Naive thymus-derived CD8-positive, alpha-beta T cell (primary cell): Measurements from ENCODE around the gene PTPN12. TPM values are rescaled to one million over a fixed set of nuclear protein-coding genes. Genes with fewer than 3 reads are reported as not detected.
"Not testable (repeated sequence)": the region's sequence is repeated elsewhere in the genome, so short reads cannot be mapped to it uniquely, and the experiment has no call there.

Experiments used
- ATAC-seq, 2 donors: fragments of 150-1000 bp; cut with Tn5 transposase in 1 of 2; sonication (Bioruptor Pico), chemical (Tn5 transposase) in 1 of 2; 1 replicate in 1 of 2; 2 replicates in 1 of 2; pipeline ENCODE4 v1.10.0; 2021; ENCODE audit warnings: mild to moderate bottlenecking in 2 of 2, moderate library complexity in 2 of 2
- POLR2A ChIA-PET: fragments of 350-600 bp; sonication (Branson Sonifier 250); formaldehyde crosslinking; loops from one replicate; lab custom pipeline; 2021; ENCODE audit warnings: antibody characterized with exemption; lab: Charles Lee
- DNase-seq, 10 donors: peaks; one replicate each; pipeline versions ENCODE4 v3.0.0 to v3.0.0-alpha.2; 2020 to 2022
- H3K27ac Mint-ChIP-seq, 10 donors: one replicate each; pipeline ENCODE4 v1.8.0; 2020 to 2022; ENCODE audit warnings: mild to moderate bottlenecking in 10 of 10, mixed read lengths in 10 of 10, moderate library complexity in 4 of 10, inconsistent platforms in 1 of 10
- H3K27me3 Mint-ChIP-seq, 5 donors: one replicate each; pipeline ENCODE4 v1.8.0; 2021 to 2022; ENCODE audit warnings: mixed read lengths in 5 of 5
- H3K36me3 Mint-ChIP-seq, 3 donors: one replicate each; pipeline ENCODE4 v1.8.0; 2020 to 2022; ENCODE audit warnings: mixed read lengths in 3 of 3, mild to moderate bottlenecking in 2 of 3, inconsistent platforms in 1 of 3
- H3K4me1 Mint-ChIP-seq, 4 donors: one replicate each; pipeline ENCODE4 v1.8.0; 2021 to 2022; ENCODE audit warnings: mixed read lengths in 4 of 4
- H3K4me3 Mint-ChIP-seq, 10 donors: one replicate each; pipeline ENCODE4 v1.8.0; 2020 to 2022; ENCODE audit warnings: mild to moderate bottlenecking in 10 of 10, mixed read lengths in 10 of 10, moderate library complexity in 6 of 10, inconsistent platforms in 1 of 10
- H3K9me3 Mint-ChIP-seq, 9 donors: one replicate each; pipeline ENCODE4 v1.8.0; 2020 to 2022; ENCODE audit warnings: mixed read lengths in 9 of 9, mild to moderate bottlenecking in 3 of 9, inconsistent platforms in 1 of 9, moderate library complexity in 1 of 9
- polyA plus RNA-seq, 3 donors: library from polyadenylated mRNA; unstranded; fragments of 300-500 nt; fragmentation: Illumina TruSeq; gene quantifications; one replicate each; pipeline ENCODE4 v1.2.3, GENCODE V29; 2021
- total RNA-seq, 8 experiments: library from RNA in 2 of 8; stranded (reverse) in 2 of 8; gene quantifications; one replicate each; pipeline ENCODE4 v1.2.3 and lab custom pipeline; 2021 to 2026

The PTPN12 gene
- total and polyA plus RNA-seq, 5 experiments from 2014 or later, result 0.64 to 35.4 (median 3.7) TPM

GRCh38 chr7:77626586-77627308 lies 89.7 kb downstream of the PTPN12 start:
- POLR2A ChIA-PET, result interaction anchor here (0.6 kb wide), 1 partner anchor 10 kb away, joined by 3 read pairs; no protein-coding TSS in a partner anchor
- peaks cover 0 to 2% (median 0%) of the 10 kb centered on the region in 4 donors for H3K4me1 Mint-ChIP-seq
- peak overlapping the region in 1 of 10 donors; percentile 20 for H3K27ac Mint-ChIP-seq
- no peaks in the 10 kb centered on the region for H3K9me3 Mint-ChIP-seq
- no peak for DNase-seq
- peaks cover 0 to 30% (median 15%) of the 10 kb centered on the region in 3 donors for H3K36me3 Mint-ChIP-seq
- no peak for ATAC-seq
- no peak overlapping the region for H3K4me3 Mint-ChIP-seq
- no peaks in the 10 kb centered on the region for H3K27me3 Mint-ChIP-seq

DNA sequence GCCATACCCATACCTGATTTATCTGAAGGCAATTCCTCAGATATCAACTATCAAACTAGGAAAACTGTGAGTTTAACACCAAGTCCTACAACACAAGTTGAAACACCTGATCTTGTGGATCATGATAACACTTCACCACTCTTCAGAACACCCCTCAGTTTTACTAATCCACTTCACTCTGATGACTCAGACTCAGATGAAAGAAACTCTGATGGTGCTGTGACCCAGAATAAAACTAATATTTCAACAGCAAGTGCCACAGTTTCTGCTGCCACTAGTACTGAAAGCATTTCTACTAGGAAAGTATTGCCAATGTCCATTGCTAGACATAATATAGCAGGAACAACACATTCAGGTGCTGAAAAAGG lies 90.2 kb downstream of the PTPN12 start:
- POLR2A ChIA-PET, result no interaction called here
- no peak for DNase-seq
- H3K27me3 Mint-ChIP-seq, result no peaks in the 10 kb centered on the region
- no peak for ATAC-seq
- H3K4me3 Mint-ChIP-seq, result no peak overlapping the region
- H3K27ac Mint-ChIP-seq, result no peak overlapping the region
- H3K4me1 Mint-ChIP-seq, result peaks cover 0 to 2% (median 0%) of the 10 kb centered on the region in 4 donors
- H3K9me3 Mint-ChIP-seq, result no peaks in the 10 kb centered on the region
- H3K36me3 Mint-ChIP-seq, result peaks cover 0 to 27% (median 15%) of the 10 kb centered on the region in 3 donors

GRCh38 chr7:77629797-77630196 lies 92.7 kb downstream of the PTPN12 start:
- H3K27ac Mint-ChIP-seq, result no peak overlapping the region
- ATAC-seq (no peak), DNase-seq (no peak)
- peaks cover 0 to 2% (median 0%) of the 10 kb centered on the region in 4 donors for H3K4me1 Mint-ChIP-seq
- no peak overlapping the region for H3K4me3 Mint-ChIP-seq
- peaks cover 0 to 22% (median 13%) of the 10 kb centered on the region in 3 donors for H3K36me3 Mint-ChIP-seq
- no peaks in the 10 kb centered on the region for H3K9me3 Mint-ChIP-seq
- POLR2A ChIA-PET, result no interaction called here
- H3K27me3 Mint-ChIP-seq, result no peaks in the 10 kb centered on the region

DNA sequence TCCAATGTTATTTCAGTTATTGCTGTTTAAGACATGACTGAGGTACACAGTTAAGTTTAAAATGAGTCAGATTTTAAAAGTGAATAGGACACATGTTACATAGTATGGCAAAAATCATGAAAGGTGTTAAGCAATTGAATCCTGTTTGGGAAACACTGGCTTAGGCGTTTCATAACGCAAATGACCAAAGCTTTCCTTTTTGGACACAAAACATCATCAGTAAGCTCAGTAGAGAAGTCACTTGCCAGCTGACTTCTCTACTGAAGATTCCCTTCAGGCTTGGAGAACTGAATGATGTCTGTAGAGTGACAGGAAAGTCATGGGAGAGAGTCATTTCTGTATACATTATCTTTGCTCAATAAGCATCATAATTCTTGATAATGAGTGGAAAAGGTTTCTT lies 94.7 kb downstream of the PTPN12 start:
- Mint-ChIP-seq H3K36me3 (peaks cover 0 to 15% (median 10%) of the 10 kb centered on the region in 3 donors), H3K27me3 (no peaks in the 10 kb centered on the region), H3K27ac (no peak overlapping the region), H3K4me3 (no peak overlapping the region), H3K9me3 (no peaks in the 10 kb centered on the region), H3K4me1 (no peaks in the 10 kb centered on the region)
- ATAC-seq, result no peak
- POLR2A ChIA-PET, result no interaction called here
- no peak for DNase-seq

- no peak overlapping the region for H3K27ac Mint-ChIP-seq
- DNase-seq (no peak), ATAC-seq (no peak)
- POLR2A ChIA-PET, result no interaction called here
- no peaks in the 10 kb centered on the region for H3K9me3 Mint-ChIP-seq
- peaks cover 0 to 7% (median 2%) of the 10 kb centered on the region in 3 donors for H3K36me3 Mint-ChIP-seq
- H3K27me3 Mint-ChIP-seq, result no peaks in the 10 kb centered on the region
- H3K4me1 Mint-ChIP-seq, result no peaks in the 10 kb centered on the region
- no peak overlapping the region for H3K4me3 Mint-ChIP-seq
Measured at GRCh38 chr7:77644774-77645173, 107.7 kb downstream of the PTPN12 start.

GRCh38 chr7:77648742-77649338 lies 111.7 kb downstream of the PTPN12 start:
- POLR2A ChIA-PET, result interaction anchor here (0.7 kb wide), 1 partner anchor 277 kb away, joined by 3 read pairs; no protein-coding TSS in a partner anchor
- Mint-ChIP-seq H3K9me3 (no peaks in the 10 kb centered on the region), H3K4me3 (no peak overlapping the region), H3K27ac (no peak overlapping the region), H3K27me3 (no peaks in the 10 kb centered on the region), H3K36me3 (peaks cover 0 to 6% (median 0%) of the 10 kb centered on the region in 3 donors), H3K4me1 (no peaks in the 10 kb centered on the region)
- DNase-seq (no peak), ATAC-seq (no peak)

DNA sequence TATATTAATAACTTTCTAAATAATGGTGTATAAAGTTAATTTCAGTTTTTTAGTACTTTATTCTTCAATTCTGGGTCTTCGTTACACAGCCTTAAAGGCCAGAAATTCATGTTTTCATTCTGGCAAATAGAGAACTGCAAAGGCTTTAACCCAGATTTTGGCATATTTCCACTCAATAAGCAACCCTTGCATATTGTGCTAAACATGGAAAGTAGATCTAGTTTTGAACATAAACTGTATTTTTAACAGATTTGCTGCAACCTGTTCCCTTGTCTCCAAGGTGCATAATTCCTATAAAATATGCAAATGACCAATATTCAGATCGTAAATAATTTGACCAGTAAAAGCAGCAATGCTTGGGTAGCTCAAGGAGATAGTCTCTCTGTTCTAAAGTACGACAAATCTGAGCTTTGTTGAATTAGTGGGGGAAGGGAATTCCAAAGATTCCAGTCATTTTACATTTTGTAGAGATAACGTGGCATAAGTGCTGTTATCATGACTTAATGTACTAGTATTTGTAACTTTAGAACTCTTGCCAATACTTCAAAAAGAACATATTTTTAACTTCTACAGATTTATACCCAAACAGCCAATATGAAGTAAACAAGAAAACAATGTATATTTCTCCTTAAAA lies 112.7 kb downstream of the PTPN12 start:
- Mint-ChIP-seq H3K27me3 (no peaks in the 10 kb centered on the region), H3K9me3 (no peaks in the 10 kb centered on the region), H3K27ac (no peak overlapping the region), H3K36me3 (no peaks in the 10 kb centered on the region), H3K4me3 (no peak overlapping the region), H3K4me1 (no peaks in the 10 kb centered on the region)
- no peak for DNase-seq
- POLR2A ChIA-PET, result interaction anchor here (0.7 kb wide), 1 partner anchor 278 kb away, joined by 3 read pairs; no protein-coding TSS in a partner anchor
- no peak for ATAC-seq

GRCh38 chr7:77651575-77652162 lies 114.6 kb downstream of the PTPN12 start:
- Mint-ChIP-seq H3K4me1 (no peaks in the 10 kb centered on the region), H3K27me3 (no peaks in the 10 kb centered on the region), H3K27ac (no peak overlapping the region), H3K9me3 (no peaks in the 10 kb centered on the region), H3K36me3 (no peaks in the 10 kb centered on the region), H3K4me3 (no peak overlapping the region)
- ATAC-seq, result no peak
- peak in 7 of 10 donors; percentile 11 to 53 (median 28) for DNase-seq
- POLR2A ChIA-PET, result interaction anchor here (0.8 kb wide), 1 partner anchor 36 kb away, joined by 3 read pairs; no protein-coding TSS in a partner anchor

GRCh38 chr7:77652826-77653225 lies 115.7 kb downstream of the PTPN12 start:
- H3K4me3 Mint-ChIP-seq, H3K27ac Mint-ChIP-seq, H3K36me3 Mint-ChIP-seq, H3K4me1 Mint-ChIP-seq, ATAC-seq, H3K9me3 Mint-ChIP-seq, H3K27me3 Mint-ChIP-seq, DNase-seq: not testable (repeated sequence)
- POLR2A ChIA-PET, result interaction anchor here (0.7 kb wide), 1 partner anchor 109 kb away, joined by 3 read pairs; no protein-coding TSS in a partner anchor

DNA sequence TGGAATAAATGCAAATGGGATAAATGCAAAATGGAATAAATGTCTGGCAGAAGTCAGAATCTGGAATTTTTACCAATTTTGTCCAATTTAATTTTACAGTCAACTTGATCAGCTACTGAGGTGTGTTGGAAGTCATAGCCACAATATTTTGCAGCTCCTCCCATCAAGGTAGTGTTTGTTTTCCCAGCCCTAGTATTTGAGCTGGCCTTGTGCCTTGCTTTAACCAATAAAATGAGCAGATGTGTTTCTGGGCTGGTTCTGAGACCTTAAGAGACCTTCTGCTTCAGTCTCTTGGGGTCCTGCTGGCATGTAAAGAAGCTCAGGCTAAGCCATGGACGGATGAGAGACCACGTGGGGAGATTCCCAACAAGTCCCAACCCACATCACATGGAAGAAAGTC lies 116.5 kb downstream of the PTPN12 start:
- DNase-seq (no peak), ATAC-seq (no peak)
- Mint-ChIP-seq H3K9me3 (no peaks in the 10 kb centered on the region), H3K27me3 (no peaks in the 10 kb centered on the region), H3K4me1 (no peaks in the 10 kb centered on the region), H3K36me3 (no peaks in the 10 kb centered on the region), H3K4me3 (no peak overlapping the region), H3K27ac (peak overlapping the region in 1 of 10 donors; percentile 38)
- POLR2A ChIA-PET, result interaction anchor here (0.6 kb wide), 1 partner anchor 299 kb away, joined by 4 read pairs; no protein-coding TSS in a partner anchor

- Mint-ChIP-seq H3K27ac (peak overlapping the region in 1 of 10 donors; percentile 0), H3K36me3 (no peaks in the 10 kb centered on the region), H3K9me3 (no peaks in the 10 kb centered on the region), H3K27me3 (no peaks in the 10 kb centered on the region), H3K4me1 (no peaks in the 10 kb centered on the region), H3K4me3 (no peak overlapping the region)
- ATAC-seq, result no peak
- DNase-seq, result no peak
- POLR2A ChIA-PET, result no interaction called here
Measured at GRCh38 chr7:77655356-77655755, 118.3 kb downstream of the PTPN12 start.

GRCh38 chr7:77655836-77656455 lies 118.9 kb downstream of the PTPN12 start:
- H3K36me3 Mint-ChIP-seq, result no peaks in the 10 kb centered on the region

More at GRCh38 chr7:77655836-77656455, 118.9 kb downstream of the PTPN12 start:
- no peak overlapping the region for H3K4me3 Mint-ChIP-seq
- H3K27me3 Mint-ChIP-seq, result no peaks in the 10 kb centered on the region
- no peak for DNase-seq
- peak overlapping the region in 1 of 10 donors; percentile 47 for H3K27ac Mint-ChIP-seq
- no peak for ATAC-seq
- POLR2A ChIA-PET, result interaction anchor here (0.6 kb wide), 1 partner anchor 50 kb away, joined by 8 read pairs; no protein-coding TSS in a partner anchor
- H3K9me3 Mint-ChIP-seq, result no peaks in the 10 kb centered on the region
- no peaks in the 10 kb centered on the region for H3K4me1 Mint-ChIP-seq
